Muscle layer of colon (tissue), 2 donors: Measurements from ENCODE around the gene ABHD2.
"Not testable (repeated sequence)": the region's sequence is repeated elsewhere in the genome, so short reads cannot be mapped to it uniquely, and the experiment has no call there.

Experiments
- H3K27ac ChIP-seq: one replicate; pipeline ENCODE4 v1.7.0; 2013; ENCODE audit warnings: low read depth, mild to moderate bottlenecking, low read length, moderate library complexity
- H3K27me3 ChIP-seq, 2 donors: one replicate each; pipeline ENCODE4 v1.7.0; 2013; ENCODE audit warnings: low read length in 2 of 2, mild to moderate bottlenecking in 2 of 2; ENCODE audit not compliant: insufficient read depth in 2 of 2, control insufficient read depth in 1 of 2
- H3K36me3 ChIP-seq: one replicate; pipeline ENCODE4 v1.7.0; 2013; ENCODE audit warnings: mild to moderate bottlenecking, low read length; ENCODE audit not compliant: insufficient read depth
- H3K4me1 ChIP-seq: one replicate; pipeline ENCODE4 v1.7.0; 2013; ENCODE audit warnings: mild to moderate bottlenecking, low read length; ENCODE audit not compliant: insufficient read depth
- H3K4me3 ChIP-seq, 2 donors: one replicate each; pipeline ENCODE4 v1.7.0; 2013; ENCODE audit warnings: low read length in 2 of 2, low read depth in 1 of 2, mild to moderate bottlenecking in 1 of 2, moderate library complexity in 1 of 2
- H3K9ac ChIP-seq: one replicate; pipeline ENCODE4 v1.7.0; 2013; ENCODE audit warnings: low read length
- H3K9me3 ChIP-seq: one replicate; pipeline ENCODE4 v1.7.0; 2013; ENCODE audit warnings: mild to moderate bottlenecking, low read length
- donor health status: abdominal sarcoma.
- donor health status: Adenocarcinoma of cecum.

ABHD2 gene

DNA sequence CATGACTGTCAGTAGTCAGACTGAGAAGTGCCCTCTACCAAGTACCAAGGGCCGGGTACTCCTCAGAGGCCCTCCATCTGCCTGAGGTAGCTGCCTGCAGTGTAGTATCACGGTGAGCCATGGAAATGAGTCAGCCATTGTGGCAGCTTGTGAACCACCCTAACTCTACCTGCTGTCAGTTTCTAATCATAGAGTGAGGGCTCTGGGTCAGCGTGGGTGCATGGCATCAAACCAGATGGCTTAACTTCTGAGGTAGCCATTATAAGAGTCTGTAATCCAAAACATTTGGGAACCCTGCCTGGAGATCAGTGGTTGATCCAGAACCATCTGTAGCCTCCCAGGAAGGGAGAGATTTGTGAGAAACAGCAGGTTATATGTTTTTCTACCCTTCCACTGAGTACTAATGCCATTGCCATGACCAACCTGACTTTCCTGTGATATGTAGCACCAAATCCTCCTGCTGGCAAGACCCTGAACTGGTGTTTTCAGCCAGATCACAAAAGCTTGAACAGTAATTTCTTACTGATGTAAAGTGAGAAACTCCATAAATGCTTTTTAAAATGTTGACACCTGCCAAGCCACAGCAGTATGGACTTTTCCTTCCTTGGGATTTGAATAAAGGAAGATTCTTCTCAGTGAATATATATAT is 38.9 kb downstream of the ABHD2 start:
- no peak overlapping the region for H3K4me3 ChIP-seq
- H3K4me1 ChIP-seq: peaks cover 11% of the 10 kb centered on the region
- H3K36me3 ChIP-seq: peaks cover 32% of the 10 kb centered on the region
- no peaks in the 10 kb centered on the region for H3K27me3 ChIP-seq
- no peaks in the 10 kb centered on the region for H3K9me3 ChIP-seq
- H3K27ac ChIP-seq: no peak overlapping the region
- no peak overlapping the region for H3K9ac ChIP-seq

DNA sequence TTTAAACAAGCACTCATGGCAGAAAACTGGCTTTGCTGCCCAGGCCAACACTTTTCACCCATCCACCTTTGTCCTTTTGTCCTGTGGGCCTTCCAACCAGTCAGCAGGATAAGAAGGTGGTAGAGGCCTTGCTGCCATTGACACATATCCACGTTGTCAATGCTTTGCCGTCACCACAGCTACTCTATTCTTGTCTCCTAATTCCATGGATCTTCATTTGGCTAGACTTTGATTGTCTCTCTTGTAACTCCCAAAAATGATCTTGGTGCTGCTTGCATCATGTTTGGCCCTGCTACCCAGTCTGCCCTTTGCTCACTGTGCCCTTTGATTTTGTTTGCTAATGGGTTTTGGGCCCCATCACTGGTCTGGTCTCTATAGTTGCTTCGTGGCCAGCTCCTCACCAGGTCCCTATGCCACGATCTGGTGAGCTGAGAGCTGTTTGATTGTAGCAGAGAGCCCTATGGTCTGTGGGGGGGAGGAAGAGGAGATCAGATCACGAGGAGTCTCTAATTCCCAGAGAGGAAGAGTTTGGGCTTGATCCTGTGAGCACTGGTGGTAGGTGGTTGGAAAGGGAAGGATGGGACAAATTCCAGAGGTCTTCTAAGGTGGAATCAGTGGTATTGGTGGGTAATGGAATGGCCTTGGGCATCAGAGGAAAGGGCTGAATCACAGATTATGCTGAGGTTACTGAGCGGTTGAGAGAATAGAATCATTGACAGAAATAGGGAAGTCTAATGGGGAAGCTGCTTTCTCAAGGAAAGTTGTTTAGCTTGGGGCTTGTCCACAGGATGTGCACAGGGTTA is 40.3 kb downstream of the ABHD2 start:
- H3K9me3 ChIP-seq: no peaks in the 10 kb centered on the region
- H3K36me3 ChIP-seq: peaks cover 22% of the 10 kb centered on the region
- H3K9ac ChIP-seq: no peak overlapping the region
- H3K4me3 ChIP-seq: no peak overlapping the region
- no peak overlapping the region for H3K27ac ChIP-seq
- no peaks in the 10 kb centered on the region for H3K27me3 ChIP-seq
- peaks cover 23% of the 10 kb centered on the region for H3K4me1 ChIP-seq

DNA sequence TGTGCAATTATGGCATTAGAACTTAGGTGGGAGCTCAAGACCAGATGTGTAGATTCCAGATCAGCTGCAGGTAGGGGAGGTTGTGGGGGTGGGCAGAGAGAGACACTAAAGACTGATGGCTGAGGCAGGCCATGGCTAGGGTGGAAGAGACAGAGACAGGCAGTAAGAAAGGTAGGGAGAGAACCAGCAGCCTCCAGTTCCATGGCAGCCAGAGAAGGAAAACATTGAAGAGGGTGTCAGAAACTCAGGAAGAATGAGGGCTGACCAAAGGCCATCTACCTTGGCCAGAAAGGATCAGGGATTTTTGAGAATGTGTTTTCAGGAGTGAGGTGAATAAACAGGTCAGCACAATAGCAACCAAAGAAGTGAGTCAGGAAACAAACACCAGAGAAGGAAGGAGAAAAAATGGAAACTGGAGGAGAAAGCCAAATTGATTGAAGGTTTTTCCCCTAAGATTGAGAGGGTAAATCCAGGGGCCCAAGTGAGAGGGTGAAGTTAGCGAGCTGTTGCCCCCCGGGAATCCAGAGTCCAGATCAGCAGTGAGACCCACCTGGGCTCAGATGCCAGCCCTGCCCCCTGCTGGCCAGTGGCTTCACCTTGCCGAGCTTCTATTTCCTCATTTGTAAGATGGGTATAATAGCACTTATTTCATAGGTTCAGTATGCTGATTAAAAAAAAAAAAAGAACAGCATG is 41.0 kb downstream of the ABHD2 start:
- Histone ChIP-seq H3K27ac (no peak overlapping the region), H3K4me3 (no peak overlapping the region), H3K36me3 (peaks cover 22% of the 10 kb centered on the region), H3K27me3 (no peaks in the 10 kb centered on the region), H3K4me1 (peaks cover 24% of the 10 kb centered on the region), H3K9ac (no peak overlapping the region), H3K9me3 (no peaks in the 10 kb centered on the region)

DNA sequence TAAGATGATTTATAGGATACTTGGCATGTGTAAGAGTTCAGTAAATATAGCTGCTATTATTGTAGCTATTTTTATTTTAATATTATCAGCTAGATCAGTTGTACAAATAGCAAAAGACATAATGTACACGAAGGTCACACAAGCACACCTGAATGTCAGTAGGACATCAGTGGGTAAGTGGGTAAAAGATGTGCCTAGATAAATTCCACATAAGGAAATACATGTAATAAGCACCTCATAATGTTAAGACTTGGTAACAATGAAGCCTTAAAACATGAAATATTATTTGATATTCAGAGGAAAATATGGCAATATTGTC is 41.5 kb downstream of the ABHD2 start:
- Histone ChIP-seq H3K9ac (no peak overlapping the region), H3K36me3 (peaks cover 22% of the 10 kb centered on the region), H3K4me3 (no peak overlapping the region), H3K9me3 (no peaks in the 10 kb centered on the region), H3K4me1 (peaks cover 24% of the 10 kb centered on the region), H3K27me3 (no peaks in the 10 kb centered on the region), H3K27ac (no peak overlapping the region)

DNA sequence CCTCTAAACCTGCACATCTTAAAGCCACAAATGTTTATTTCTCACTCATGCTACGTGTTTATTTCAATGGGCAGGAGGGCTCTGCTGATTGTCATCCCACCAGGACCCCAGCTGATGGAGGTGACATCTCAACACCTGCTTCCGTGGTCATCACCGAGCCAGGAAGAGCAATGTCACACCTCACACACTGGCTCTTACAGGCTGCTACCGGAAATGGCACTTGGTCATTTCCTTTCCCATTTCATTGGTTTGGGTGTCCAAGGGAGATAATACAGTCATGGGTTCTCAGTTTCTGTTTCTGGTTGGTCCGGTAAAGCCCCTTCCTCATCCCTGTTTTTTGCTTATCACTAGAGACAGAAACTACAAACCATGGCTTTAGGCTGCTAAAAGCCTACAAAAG is 41.9 kb downstream of the ABHD2 start:
- Histone ChIP-seq H3K4me1 (peaks cover 24% of the 10 kb centered on the region), H3K36me3 (peaks cover 22% of the 10 kb centered on the region), H3K27me3 (no peaks in the 10 kb centered on the region), H3K4me3 (no peak overlapping the region), H3K9ac (no peak overlapping the region), H3K27ac (no peak overlapping the region), H3K9me3 (no peaks in the 10 kb centered on the region)

DNA sequence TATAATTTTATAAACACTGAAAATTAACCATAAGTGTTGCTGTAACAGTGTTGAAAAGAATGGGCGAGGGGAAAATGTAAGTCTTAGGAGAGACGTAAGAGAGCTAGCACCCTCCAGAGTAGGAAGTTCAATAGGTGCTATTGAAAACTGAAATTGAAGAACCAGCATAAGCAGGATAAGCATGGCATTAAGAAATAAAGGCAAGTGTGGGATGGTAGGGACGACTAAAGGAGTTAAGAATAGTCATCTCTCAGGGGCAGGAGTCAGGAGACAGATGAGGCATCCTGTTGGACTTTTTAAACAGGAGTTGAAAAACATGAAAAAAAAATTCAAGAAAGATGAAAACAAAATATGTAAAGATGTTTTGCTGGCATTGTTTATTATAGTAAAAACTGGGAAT is 43.5 kb downstream of the ABHD2 start:
- H3K27me3 ChIP-seq: no peaks in the 10 kb centered on the region
- peaks cover 31% of the 10 kb centered on the region for H3K4me1 ChIP-seq
- no peak overlapping the region for H3K9ac ChIP-seq
- no peaks in the 10 kb centered on the region for H3K9me3 ChIP-seq
- H3K27ac ChIP-seq: no peak overlapping the region
- no peak overlapping the region for H3K4me3 ChIP-seq
- H3K36me3 ChIP-seq: peaks cover 22% of the 10 kb centered on the region

DNA sequence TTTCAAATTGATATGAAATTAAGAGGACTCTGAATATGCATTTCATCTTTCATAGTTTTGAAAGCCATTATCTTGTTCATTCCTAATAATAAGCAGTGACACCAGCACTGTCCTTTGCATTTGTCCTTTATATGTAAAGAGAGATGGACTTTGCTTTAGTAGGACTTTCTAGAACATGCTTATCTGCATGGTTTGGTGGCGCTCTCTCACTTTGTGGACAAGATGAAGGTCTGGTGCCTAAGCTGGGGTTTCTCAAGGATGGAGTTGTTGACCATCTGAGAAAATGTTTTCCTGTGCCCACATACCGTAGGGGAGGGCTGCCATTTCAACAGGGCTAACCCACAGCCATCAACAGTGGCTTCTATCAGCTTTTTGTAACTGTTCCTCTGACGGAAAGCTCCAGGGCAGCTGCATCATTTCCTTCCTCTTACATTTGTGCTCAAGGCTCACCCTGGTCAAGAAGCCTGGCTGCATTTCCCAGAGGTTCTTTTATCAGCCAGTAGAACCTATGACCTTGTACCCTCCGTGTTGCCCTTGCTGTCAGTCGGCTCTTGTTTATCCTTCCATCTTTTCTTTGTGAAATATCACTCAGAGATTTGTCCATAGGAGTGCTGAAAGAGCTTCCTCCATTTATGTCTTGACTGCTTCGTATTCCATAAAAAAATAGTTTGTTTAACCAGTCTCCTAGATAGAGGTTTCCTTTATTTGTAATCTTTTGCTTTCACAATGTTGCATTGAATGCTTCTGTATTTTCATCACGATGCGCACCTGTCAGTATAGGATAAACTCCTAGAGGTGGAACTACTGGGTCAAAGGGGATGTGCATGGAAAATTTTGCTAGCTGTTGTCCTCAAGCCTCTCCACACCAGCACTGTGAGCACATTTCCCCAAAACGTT is 44.6 kb downstream of the ABHD2 start:
- H3K27me3 ChIP-seq: no peaks in the 10 kb centered on the region
- no peak overlapping the region for H3K9ac ChIP-seq
- peaks cover 19% of the 10 kb centered on the region for H3K36me3 ChIP-seq
- H3K9me3 ChIP-seq: no peaks in the 10 kb centered on the region
- H3K27ac ChIP-seq: no peak overlapping the region
- H3K4me1 ChIP-seq: peaks cover 42% of the 10 kb centered on the region
- H3K4me3 ChIP-seq: no peak overlapping the region

DNA sequence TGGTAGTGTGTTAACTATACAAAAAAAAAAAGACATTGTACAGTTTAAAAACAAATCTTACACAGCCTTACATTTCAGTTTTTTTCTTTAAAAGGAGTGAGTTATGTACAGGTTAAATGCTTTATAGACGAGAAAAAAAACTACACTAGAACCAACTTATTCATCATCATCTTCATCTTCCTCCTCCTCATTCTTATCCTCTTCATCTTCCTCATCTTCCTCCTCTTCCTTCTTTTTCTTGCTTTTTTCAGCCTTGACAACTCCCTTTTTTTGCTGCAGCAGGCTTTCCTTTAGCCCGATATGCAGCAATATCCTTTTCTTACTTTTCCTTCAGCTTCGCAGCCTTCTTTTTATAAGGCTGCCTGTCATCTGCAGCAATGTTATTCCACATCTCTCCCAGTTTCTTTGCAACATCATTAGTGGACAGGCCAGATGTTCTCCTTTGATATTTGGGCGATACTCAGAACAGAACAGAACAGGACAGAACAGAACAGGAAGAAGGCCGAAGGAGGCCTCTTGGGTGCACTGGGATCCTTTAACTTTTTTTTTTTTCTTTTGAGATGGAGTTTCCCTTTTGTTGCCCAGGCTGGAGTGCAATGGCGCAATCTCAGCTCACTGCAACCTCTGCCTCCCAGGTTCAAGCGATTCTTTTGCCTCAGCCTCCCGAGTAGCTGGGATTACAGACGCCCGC is 47.3 kb downstream of the ABHD2 start:
- Histone ChIP-seq H3K4me1 (peaks cover 48% of the 10 kb centered on the region), H3K36me3 (peaks cover 13% of the 10 kb centered on the region)
- H3K4me3 ChIP-seq, H3K9ac ChIP-seq, H3K27me3 ChIP-seq, H3K27ac ChIP-seq, H3K9me3 ChIP-seq: not testable (repeated sequence)

DNA sequence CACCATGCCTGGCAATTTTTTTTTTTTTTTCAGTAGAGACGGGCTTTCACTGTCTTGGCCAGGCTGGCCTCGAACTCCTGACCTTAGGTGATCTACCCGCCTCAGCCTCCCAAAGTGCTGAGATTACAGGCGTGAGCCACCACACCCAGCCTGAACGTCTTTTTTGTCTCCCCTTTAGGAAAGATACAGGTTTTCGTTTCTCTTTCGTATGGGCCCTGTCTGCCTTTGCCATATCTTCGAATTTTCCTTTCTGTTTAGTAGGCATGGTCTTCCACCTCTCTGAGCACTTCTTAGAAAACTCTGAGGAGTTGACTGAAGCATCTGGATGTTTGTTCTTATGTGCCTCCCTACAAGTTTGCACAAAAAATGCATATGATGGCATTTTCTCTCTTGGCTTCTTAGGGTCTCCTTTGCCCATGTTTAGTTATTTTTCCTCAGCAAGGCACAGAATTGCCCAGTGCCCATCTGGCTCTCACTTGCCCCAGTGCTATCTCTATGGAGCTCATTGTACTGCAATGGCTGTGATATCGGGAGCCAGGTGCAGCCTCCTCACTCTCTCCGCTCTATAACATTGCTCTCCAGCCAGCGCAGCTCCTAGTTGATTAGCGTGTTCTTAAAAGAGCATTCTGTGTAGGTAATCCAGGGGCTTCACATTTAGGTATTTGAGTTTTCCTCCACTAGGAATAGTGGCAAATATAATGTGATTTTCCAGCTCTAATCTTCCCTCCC is 48.0 kb downstream of the ABHD2 start:
- no peak overlapping the region for H3K9ac ChIP-seq
- H3K27ac ChIP-seq: no peak overlapping the region
- no peak overlapping the region for H3K4me3 ChIP-seq
- peaks cover 49% of the 10 kb centered on the region for H3K4me1 ChIP-seq
- peaks cover 8% of the 10 kb centered on the region for H3K36me3 ChIP-seq
- H3K9me3 ChIP-seq: no peaks in the 10 kb centered on the region
- no peaks in the 10 kb centered on the region for H3K27me3 ChIP-seq
